H9 (cell line): Measurements from ENCODE around the gene ARHGAP8. TPM values are rescaled to one million over a fixed set of nuclear protein-coding genes. Genes with fewer than 3 reads are reported as not detected.
A peak's percentile ranks its signal among the peaks of the same experiment; 100 is the strongest.

Source experiments
- DNase-seq: peaks from one replicate; pipeline ENCODE4 v3.0.0-alpha.2; 2017
- H2AFZ ChIP-seq: one replicate; pipeline ENCODE4 v1.6.1; 2013; ENCODE audit warnings: mild to moderate bottlenecking, low read length, control low read depth, moderate library complexity
- H2AK5ac ChIP-seq: 2 replicates; pipeline ENCODE4 v1.6.1; 2013; ENCODE audit warnings: low read length, control low read depth, mixed read lengths; ENCODE audit not compliant: insufficient read length
- H2BK120ac ChIP-seq: one replicate; pipeline ENCODE4 v1.6.1; 2013; ENCODE audit warnings: low read depth, mild to moderate bottlenecking, low read length, control low read depth, inconsistent platforms; ENCODE audit not compliant: poor library complexity, severe bottlenecking
- H2BK12ac ChIP-seq: 2 replicates; pipeline ENCODE4 v1.6.1; 2013; ENCODE audit warnings: low read length, control low read depth, mixed read lengths, low read depth; ENCODE audit not compliant: insufficient read length
- H2BK15ac ChIP-seq: 2 replicates; pipeline ENCODE4 v1.6.1; 2013; ENCODE audit warnings: low read depth, low read length, control low read depth
- H2BK20ac ChIP-seq: one replicate; pipeline ENCODE4 v1.6.1; 2013; ENCODE audit warnings: low read depth, mild to moderate bottlenecking, low read length, control low read depth, inconsistent platforms; ENCODE audit not compliant: poor library complexity, severe bottlenecking
- H2BK5ac ChIP-seq: 2 replicates; pipeline ENCODE4 v1.6.1; 2013; ENCODE audit warnings: low read length, control low read depth, mixed read lengths; ENCODE audit not compliant: insufficient read length
- H3K14ac ChIP-seq: 2 replicates; pipeline ENCODE4 v1.6.1; 2013; ENCODE audit warnings: low read length, control low read depth; ENCODE audit not compliant: insufficient read depth
- H3K18ac ChIP-seq: 2 replicates; pipeline ENCODE4 v1.6.1; 2013; ENCODE audit warnings: low read depth, mild to moderate bottlenecking, mixed read lengths, low read length, control low read depth; ENCODE audit not compliant: insufficient read length
- H3K23ac ChIP-seq: 2 replicates; pipeline ENCODE4 v1.6.1; 2013; ENCODE audit warnings: low read length, control low read depth, mixed read lengths, low read depth; ENCODE audit not compliant: insufficient read length
- H3K23me2 ChIP-seq: 2 replicates; pipeline ENCODE4 v1.6.1; 2013; ENCODE audit warnings: low read depth, mild to moderate bottlenecking, mixed read lengths, low read length, control low read depth; ENCODE audit not compliant: insufficient read length, poor library complexity, severe bottlenecking
- H3K27ac ChIP-seq: 2 replicates; pipeline ENCODE4 v1.5.1; 2013; ENCODE audit warnings: low read length, control low read depth, mixed read lengths, low read depth; ENCODE audit not compliant: insufficient read length
- H3K27me3 ChIP-seq: 2 replicates; pipeline ENCODE4 v1.6.1; 2013; ENCODE audit warnings: low read length, control low read depth, inconsistent platforms; ENCODE audit not compliant: insufficient read depth
- H3K4ac ChIP-seq: 2 replicates; pipeline ENCODE4 v1.6.1; 2013; ENCODE audit warnings: low read depth, mild to moderate bottlenecking, control low read depth, inconsistent platforms, low read length, moderate library complexity
- H3K4me1 ChIP-seq: 2 replicates; pipeline ENCODE4 v1.6.1; 2013; ENCODE audit warnings: low read length, control low read depth, inconsistent platforms; ENCODE audit not compliant: insufficient read depth
- H3K4me2 ChIP-seq: 2 replicates; pipeline ENCODE4 v1.6.1; 2013; ENCODE audit warnings: low read length, control low read depth, mixed read lengths; ENCODE audit not compliant: insufficient read length, insufficient read depth
- H3K56ac ChIP-seq: 2 replicates; pipeline ENCODE4 v1.6.1; 2013; ENCODE audit warnings: low read depth, mild to moderate bottlenecking, mixed read lengths, low read length, control low read depth; ENCODE audit not compliant: insufficient read length
- H3K79me1 ChIP-seq: 2 replicates; pipeline ENCODE4 v1.6.1; 2013; ENCODE audit warnings: low read depth, mild to moderate bottlenecking, moderate library complexity, low read length, control low read depth, inconsistent platforms; ENCODE audit not compliant: insufficient read depth, poor library complexity, severe bottlenecking
- H3K79me2 ChIP-seq: 2 replicates; pipeline ENCODE4 v1.6.1; 2013; ENCODE audit warnings: low read length, control low read depth, inconsistent platforms; ENCODE audit not compliant: insufficient read depth
- H3K9ac ChIP-seq: 2 replicates; pipeline ENCODE4 v1.6.1; 2013; ENCODE audit warnings: low read length, control low read depth, mixed read lengths; ENCODE audit not compliant: insufficient read length; ENCODE audit errors: extremely low read depth
- H3K9me3 ChIP-seq: one replicate; pipeline ENCODE4 v1.6.1; 2013; ENCODE audit warnings: low read depth, low read length, inconsistent platforms; ENCODE audit not compliant: control insufficient read depth
- H3T11ph ChIP-seq: one replicate; pipeline ENCODE4 v1.6.1; 2013; ENCODE audit warnings: mild to moderate bottlenecking, low read length, control low read depth, inconsistent platforms
- H4K20me1 ChIP-seq: one replicate; pipeline ENCODE4 v1.6.1; 2013; ENCODE audit not compliant: control insufficient read depth, insufficient read length, insufficient read depth
- H4K5ac ChIP-seq: 2 replicates; pipeline ENCODE4 v1.6.1; 2013; ENCODE audit warnings: low read depth, mild to moderate bottlenecking, mixed read lengths, low read length, control low read depth; ENCODE audit not compliant: insufficient read length
- H4K8ac ChIP-seq: replicated peaks from 2 replicates; pipeline ENCODE4 v1.6.1; 2013; ENCODE audit warnings: low read length, control low read depth, mixed read lengths, low read depth; ENCODE audit not compliant: insufficient read length
- H4K91ac ChIP-seq: 2 replicates; pipeline ENCODE4 v1.6.1; 2013; ENCODE audit warnings: low read depth, mild to moderate bottlenecking, moderate library complexity, mixed read lengths, low read length, control low read depth; ENCODE audit not compliant: insufficient read length
- H3K27ac Mint-ChIP-seq, 3 experiments: 2 replicates in 2 of 3; 3 replicates in 1 of 3; pipeline ENCODE4 v1.8.0; 2020 to 2021; ENCODE audit warnings: mixed read lengths in 3 of 3, mild to moderate bottlenecking in 1 of 3, moderate library complexity in 1 of 3
- H3K27me3 Mint-ChIP-seq: 2 replicates; pipeline ENCODE4 v1.8.0; 2021; ENCODE audit warnings: low read depth, mild to moderate bottlenecking, moderate library complexity, mixed read lengths
- H3K36me3 Mint-ChIP-seq, 3 experiments: 2 replicates in 2 of 3; 3 replicates in 1 of 3; pipeline ENCODE4 v1.8.0; 2020 to 2021; ENCODE audit warnings: low read depth in 3 of 3, mixed read lengths in 3 of 3; ENCODE audit not compliant: insufficient read depth in 1 of 3
- H3K4me1 Mint-ChIP-seq, 2 experiments: 2 replicates each; pipeline ENCODE4 v1.8.0; 2020; ENCODE audit warnings: mixed read lengths in 2 of 2
- H3K4me3 Mint-ChIP-seq, 2 experiments: 2 replicates in 1 of 2; 3 replicates in 1 of 2; pipeline ENCODE4 v1.8.0; 2020 to 2021; ENCODE audit warnings: mild to moderate bottlenecking in 2 of 2, mixed read lengths in 2 of 2, moderate library complexity in 1 of 2
- H3K9me3 Mint-ChIP-seq, 2 experiments: 2 replicates in 1 of 2; 3 replicates in 1 of 2; pipeline ENCODE4 v1.8.0; 2020; ENCODE audit warnings: mild to moderate bottlenecking in 2 of 2, mixed read lengths in 2 of 2, moderate library complexity in 1 of 2
- WGBS: extraction: QIAGEN DNeasy Blood & Tissue Kit; methylation state at CpG from one replicate; pipeline ENCODE4 v1.1.7; 2013; ENCODE audit warnings: missing lambda C conversion rate, low lambda C conversion rate, mixed read lengths; ENCODE audit not compliant: insufficient read length; ENCODE audit errors: extremely low coverage; 5-methylcytosine and 5-hydroxymethylcytosine counted together
- total RNA-seq: library from RNA; stranded (reverse); gene quantifications from 2 replicates; pipeline ENCODE4 v1.2.1, GENCODE V29; 2021
- TF ChIP-seq, protein P1 (sequence below): fragments of 200-600 bp; sonication (generic); conservative IDR thresholded peaks from 3 replicates; pipeline ENCODE4 v1.8.0; 2021; ENCODE audit warnings: antibody characterized with exemption, mild to moderate bottlenecking

Gene ARHGAP8
- total RNA-seq, 1 experiment from 2014 or later, result 35.4 TPM

- Mint-ChIP-seq H3K4me3 (no peak overlapping the region; a peak in 1 of 5 replicates), H3K9me3 (no peaks in the 10 kb centered on the region), H3K27me3 (no peaks in the 10 kb centered on the region), H3K36me3 (peaks cover 11 to 46% (median 31%) of the 10 kb centered on the region in 3 experiments), H3K27ac (peak overlapping the region in 1 of 3 experiments; percentile 33; a peak in 1 of 7 replicates), H3K4me1 (peaks cover 12 to 18% of the 10 kb centered on the region in 2 experiments)
- Histone ChIP-seq H2AFZ (no peak overlapping the region), H3K23me2 (no peaks in the 10 kb centered on the region), H3K56ac (no peak overlapping the region), H3K9me3 (no peaks in the 10 kb centered on the region), H2BK120ac (no peak overlapping the region), H3K23ac (no peak overlapping the region), H2BK20ac (no peak overlapping the region), H4K20me1 (no peaks in the 10 kb centered on the region), H2BK12ac (no peak overlapping the region), H4K91ac (no peak overlapping the region), H4K8ac (no peak overlapping the region), H3K4ac (no peak overlapping the region), H3T11ph (no peak overlapping the region), H3K79me1 (no peaks in the 10 kb centered on the region), H3K79me2 (no peaks in the 10 kb centered on the region), H3K9ac (no peak overlapping the region), H3K14ac (no peak overlapping the region), H3K18ac (no peak overlapping the region), H3K4me1 (no peaks in the 10 kb centered on the region), H3K27me3 (no peaks in the 10 kb centered on the region), H2BK5ac (no peak overlapping the region), H3K4me2 (no peak overlapping the region), H2BK15ac (no peak overlapping the region), H4K5ac (no peak overlapping the region), H2AK5ac (no peak overlapping the region), H3K27ac (no peak overlapping the region)
- DNase-seq, result no peak
- WGBS, result no CpG with 5 or more reads among the region's 7 CpGs
- TF ChIP-seq, protein P1, sequence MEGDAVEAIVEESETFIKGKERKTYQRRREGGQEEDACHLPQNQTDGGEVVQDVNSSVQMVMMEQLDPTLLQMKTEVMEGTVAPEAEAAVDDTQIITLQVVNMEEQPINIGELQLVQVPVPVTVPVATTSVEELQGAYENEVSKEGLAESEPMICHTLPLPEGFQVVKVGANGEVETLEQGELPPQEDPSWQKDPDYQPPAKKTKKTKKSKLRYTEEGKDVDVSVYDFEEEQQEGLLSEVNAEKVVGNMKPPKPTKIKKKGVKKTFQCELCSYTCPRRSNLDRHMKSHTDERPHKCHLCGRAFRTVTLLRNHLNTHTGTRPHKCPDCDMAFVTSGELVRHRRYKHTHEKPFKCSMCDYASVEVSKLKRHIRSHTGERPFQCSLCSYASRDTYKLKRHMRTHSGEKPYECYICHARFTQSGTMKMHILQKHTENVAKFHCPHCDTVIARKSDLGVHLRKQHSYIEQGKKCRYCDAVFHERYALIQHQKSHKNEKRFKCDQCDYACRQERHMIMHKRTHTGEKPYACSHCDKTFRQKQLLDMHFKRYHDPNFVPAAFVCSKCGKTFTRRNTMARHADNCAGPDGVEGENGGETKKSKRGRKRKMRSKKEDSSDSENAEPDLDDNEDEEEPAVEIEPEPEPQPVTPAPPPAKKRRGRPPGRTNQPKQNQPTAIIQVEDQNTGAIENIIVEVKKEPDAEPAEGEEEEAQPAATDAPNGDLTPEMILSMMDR, result no peak
These were observed 141.3 kb downstream of the ARHGAP8 start for GRCh38 chr22:44893731-44894080.
